COLO829 (cell line): ENCODE measurements around the gene SULF2.
A peak's percentile ranks its signal among the peaks of the same experiment; 100 is the strongest.

Experiments used
- DNase-seq: peaks from one replicate; pipeline ENCODE4 v3.0.0; 2012; ENCODE audit warnings: low spot score

The SULF2 gene

GRCh38 chr20:47784599-47785310, 526 bp downstream of the SULF2 start:
- no peak for DNase-seq

GRCh38 chr20:47783828-47784598, 1.3 kb downstream of the SULF2 start:
- no peak for DNase-seq

- no peak for DNase-seq
Measured at GRCh38 chr20:47782920-47783552, 2.2 kb downstream of the SULF2 start.

GRCh38 chr20:47782076-47782475, 3.2 kb downstream of the SULF2 start:
- no peak for DNase-seq

- no peak for DNase-seq
Measured at GRCh38 chr20:47781632-47782031, 3.6 kb downstream of the SULF2 start.

- DNase-seq = no peak
Measured at GRCh38 chr20:47780720-47781389, 4.4 kb downstream of the SULF2 start.

- DNase-seq = no peak
Measured at GRCh38 chr20:47778398-47779354, 6.6 kb downstream of the SULF2 start.

- no peak for DNase-seq
Measured at GRCh38 chr20:47777220-47777619, 8.1 kb downstream of the SULF2 start.

- no peak for DNase-seq
Measured at GRCh38 chr20:47776639-47777038, 8.6 kb downstream of the SULF2 start.

- DNase-seq = no peak
Measured at GRCh38 chr20:47775841-47776240, 9.4 kb downstream of the SULF2 start.

GRCh38 chr20:47775039-47775438, 10.2 kb downstream of the SULF2 start:
- DNase-seq = no peak

- DNase-seq = no peak
Measured at GRCh38 chr20:47774131-47774777, 11.0 kb downstream of the SULF2 start.

GRCh38 chr20:47773371-47773786, 11.9 kb downstream of the SULF2 start:
- no peak for DNase-seq

- DNase-seq = no peak
Measured at GRCh38 chr20:47770935-47771334, 14.3 kb downstream of the SULF2 start.

- peak; percentile 63 for DNase-seq
Measured at GRCh38 chr20:47768016-47768824, 17.1 kb downstream of the SULF2 start.

- DNase-seq = no peak
Measured at GRCh38 chr20:47765691-47766594, 19.3 kb downstream of the SULF2 start.

- no peak for DNase-seq
Measured at GRCh38 chr20:47765271-47765670, 20.0 kb downstream of the SULF2 start.

GRCh38 chr20:47764154-47764733, 21.0 kb downstream of the SULF2 start:
- DNase-seq = no peak
